ENCODE data around the gene CXCL12.

Gene CXCL12

DNA sequence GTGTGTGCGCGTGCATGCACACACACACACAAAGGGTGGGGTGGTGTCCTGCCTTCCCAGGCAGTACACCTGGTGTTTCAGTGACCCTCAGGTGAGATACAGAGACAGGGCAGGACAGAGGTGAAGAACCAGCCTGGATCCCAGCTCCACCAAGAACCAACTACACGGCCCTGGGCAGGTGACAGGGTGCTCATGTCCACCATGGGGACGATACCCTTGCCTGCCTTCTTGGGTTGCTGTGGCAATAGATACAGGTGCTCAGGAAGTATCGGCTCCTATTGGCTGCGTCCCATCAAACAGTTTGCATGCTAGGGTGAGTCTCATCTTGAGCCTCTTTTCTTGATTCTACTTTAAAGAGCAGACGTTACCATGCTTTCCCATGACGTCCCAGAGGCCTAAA lies 33.7 kb upstream of the CXCL12 start:
- Histone ChIP-seq H3K9me3 (ENCODE audit: control insufficient read depth, insufficient read depth, low read length) (no peaks in the 10 kb centered on the region; the same call in 1 of the 2 replicates), H3K9ac (ENCODE audit: low read depth, low read length) (no peak overlapping the region), H3K36me3 (ENCODE audit: control insufficient read depth, insufficient read depth, low read length) (no peaks in the 10 kb centered on the region), H3K27me3 (ENCODE audit: control insufficient read depth, insufficient read depth, low read length) (no peaks in the 10 kb centered on the region), H3K4me1 (ENCODE audit: control insufficient read depth, insufficient read depth, low read length) (peaks cover 4% of the 10 kb centered on the region; the same call in 1 of the 2 replicates), H3K27ac (ENCODE audit: low read depth, low read length) (no peak overlapping the region), H3K4me3 (ENCODE audit: low read depth, low read length) (no peak overlapping the region)

DNA sequence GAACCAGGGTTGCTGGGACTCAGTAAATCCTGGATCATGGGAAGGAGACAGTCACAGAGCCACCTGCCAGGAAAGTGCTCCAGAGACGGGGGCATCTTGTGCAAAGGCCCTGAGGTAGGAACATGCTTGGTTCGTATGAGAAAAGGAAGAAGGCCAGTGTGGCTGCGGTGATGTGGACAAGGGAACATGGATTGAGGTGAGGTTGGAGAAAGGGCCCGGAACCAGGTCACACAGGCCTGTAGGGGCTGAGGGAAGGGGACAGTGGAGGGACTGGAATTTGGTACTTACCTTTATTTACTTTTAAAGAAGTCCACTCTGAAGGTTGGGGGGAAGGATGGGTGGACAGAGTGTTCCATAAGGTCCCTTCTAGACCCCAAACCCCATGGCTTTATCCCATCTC lies 32.9 kb upstream of the CXCL12 start:
- Histone ChIP-seq H3K4me3 (ENCODE audit: low read depth, low read length) (no peak overlapping the region), H3K36me3 (ENCODE audit: control insufficient read depth, insufficient read depth, low read length) (no peaks in the 10 kb centered on the region), H3K9me3 (ENCODE audit: control insufficient read depth, insufficient read depth, low read length) (no peaks in the 10 kb centered on the region; the same call in 1 of the 2 replicates), H3K27me3 (ENCODE audit: control insufficient read depth, insufficient read depth, low read length) (no peaks in the 10 kb centered on the region), H3K27ac (ENCODE audit: low read depth, low read length) (no peak overlapping the region), H3K4me1 (ENCODE audit: control insufficient read depth, insufficient read depth, low read length) (peaks cover 4% of the 10 kb centered on the region; the same call in 1 of the 2 replicates), H3K9ac (ENCODE audit: low read depth, low read length) (no peak overlapping the region)

DNA sequence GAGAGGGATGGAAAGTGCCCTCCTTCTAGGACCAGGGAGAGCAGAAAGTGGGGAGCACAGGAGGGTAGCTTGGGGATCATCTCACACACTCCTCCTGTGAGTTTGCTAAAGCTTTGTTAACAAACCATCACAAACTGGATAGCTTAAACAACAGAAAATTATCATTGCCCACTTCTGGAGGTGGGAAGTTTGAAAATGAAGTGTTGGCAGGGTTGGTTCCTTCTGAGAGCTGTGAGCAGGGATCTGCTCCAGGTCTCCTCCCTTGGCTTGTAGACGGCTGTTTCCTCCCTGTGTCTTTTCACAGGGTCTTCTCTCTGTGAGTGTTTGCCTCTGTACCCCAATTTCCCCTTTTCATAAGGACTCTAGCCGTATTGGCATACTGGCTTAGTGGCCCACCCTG lies 32.0 kb upstream of the CXCL12 start:
- no peak overlapping the region for H3K27ac ChIP-seq (ENCODE audit: low read depth, low read length)
- H3K27me3 ChIP-seq (ENCODE audit: control insufficient read depth, insufficient read depth, low read length), result no peaks in the 10 kb centered on the region
- H3K9me3 ChIP-seq (ENCODE audit: control insufficient read depth, insufficient read depth, low read length), result peaks cover 4% of the 10 kb centered on the region
- H3K36me3 ChIP-seq (ENCODE audit: control insufficient read depth, insufficient read depth, low read length), result no peaks in the 10 kb centered on the region
- peaks cover 4% of the 10 kb centered on the region; the same call in 1 of the 2 replicates for H3K4me1 ChIP-seq (ENCODE audit: control insufficient read depth, insufficient read depth, low read length)
- no peak overlapping the region for H3K9ac ChIP-seq (ENCODE audit: low read depth, low read length)
- no peak overlapping the region for H3K4me3 ChIP-seq (ENCODE audit: low read depth, low read length)

DNA sequence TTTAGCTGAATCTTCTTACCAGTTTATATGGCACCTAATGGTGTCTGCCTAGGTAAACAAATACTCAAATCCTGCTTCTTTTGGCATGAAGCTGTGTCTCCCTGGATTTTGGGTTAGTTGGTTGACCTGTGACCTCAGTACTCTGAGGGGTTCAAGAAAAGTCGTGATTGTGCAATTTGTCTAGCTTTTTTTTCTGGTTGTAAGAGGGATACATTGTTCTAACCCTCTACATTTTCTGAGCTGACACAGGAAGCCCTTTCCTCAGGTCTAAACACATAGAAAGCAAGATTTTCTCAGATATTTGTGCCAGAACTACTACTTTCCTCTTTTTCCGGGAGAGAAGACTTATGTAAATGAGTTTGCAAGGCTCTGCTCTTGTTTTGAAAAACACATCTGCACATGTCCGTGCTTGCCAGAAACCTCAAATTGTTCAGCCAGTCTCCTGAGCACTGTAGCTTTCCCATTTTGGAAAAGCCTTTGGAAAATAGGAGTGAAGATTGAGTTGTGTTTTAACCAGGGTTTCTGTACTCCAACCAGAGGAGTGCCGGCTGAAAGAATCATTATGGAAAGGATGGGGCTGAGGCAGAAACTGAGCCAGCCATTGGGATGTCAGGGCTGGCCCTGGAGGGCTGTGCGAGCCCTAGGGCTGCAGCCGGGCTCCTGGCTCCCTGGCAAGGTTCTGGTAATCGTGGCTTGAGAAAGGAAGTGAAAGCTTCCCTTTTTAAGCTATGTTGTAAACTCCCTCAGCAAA lies 31.3 kb upstream of the CXCL12 start:
- no peaks in the 10 kb centered on the region for H3K36me3 ChIP-seq (ENCODE audit: control insufficient read depth, insufficient read depth, low read length)
- H3K4me1 ChIP-seq (ENCODE audit: control insufficient read depth, insufficient read depth, low read length), result peaks cover 4% of the 10 kb centered on the region; the same call in 1 of the 2 replicates
- no peak overlapping the region for H3K9ac ChIP-seq (ENCODE audit: low read depth, low read length)
- H3K27me3 ChIP-seq (ENCODE audit: control insufficient read depth, insufficient read depth, low read length), result no peaks in the 10 kb centered on the region
- H3K27ac ChIP-seq (ENCODE audit: low read depth, low read length), result no peak overlapping the region
- no peak overlapping the region for H3K4me3 ChIP-seq (ENCODE audit: low read depth, low read length)
- H3K9me3 ChIP-seq (ENCODE audit: control insufficient read depth, insufficient read depth, low read length), result peaks cover 5% of the 10 kb centered on the region

DNA sequence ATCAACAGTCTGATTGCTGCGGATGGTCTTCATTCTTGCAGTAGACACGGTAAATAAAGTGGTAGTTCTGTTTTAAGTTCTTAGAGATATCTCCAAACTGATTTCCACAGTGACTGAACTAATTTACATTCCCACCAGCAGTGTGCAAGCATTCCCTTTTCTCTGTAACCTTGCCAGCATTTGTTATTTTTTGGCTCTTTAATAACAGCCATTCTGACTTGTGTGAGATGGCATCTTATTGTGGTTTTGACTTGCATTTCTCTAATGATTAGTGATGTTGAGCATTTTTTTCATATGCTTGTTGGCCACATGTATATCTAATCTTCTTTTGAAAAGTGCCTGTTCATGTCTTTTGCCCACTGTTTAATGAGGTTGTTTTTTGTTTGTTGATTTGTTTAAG lies 30.2 kb upstream of the CXCL12 start:
- peaks cover 5% of the 10 kb centered on the region for H3K9me3 ChIP-seq (ENCODE audit: control insufficient read depth, insufficient read depth, low read length)
- H3K27me3 ChIP-seq (ENCODE audit: control insufficient read depth, insufficient read depth, low read length), result no peaks in the 10 kb centered on the region
- no peak overlapping the region for H3K4me3 ChIP-seq (ENCODE audit: low read depth, low read length)
- no peak overlapping the region for H3K9ac ChIP-seq (ENCODE audit: low read depth, low read length)
- no peak overlapping the region for H3K27ac ChIP-seq (ENCODE audit: low read depth, low read length)
- H3K36me3 ChIP-seq (ENCODE audit: control insufficient read depth, insufficient read depth, low read length), result no peaks in the 10 kb centered on the region
- H3K4me1 ChIP-seq (ENCODE audit: control insufficient read depth, insufficient read depth, low read length), result peaks cover 4% of the 10 kb centered on the region; the same call in 1 of the 2 replicates

DNA sequence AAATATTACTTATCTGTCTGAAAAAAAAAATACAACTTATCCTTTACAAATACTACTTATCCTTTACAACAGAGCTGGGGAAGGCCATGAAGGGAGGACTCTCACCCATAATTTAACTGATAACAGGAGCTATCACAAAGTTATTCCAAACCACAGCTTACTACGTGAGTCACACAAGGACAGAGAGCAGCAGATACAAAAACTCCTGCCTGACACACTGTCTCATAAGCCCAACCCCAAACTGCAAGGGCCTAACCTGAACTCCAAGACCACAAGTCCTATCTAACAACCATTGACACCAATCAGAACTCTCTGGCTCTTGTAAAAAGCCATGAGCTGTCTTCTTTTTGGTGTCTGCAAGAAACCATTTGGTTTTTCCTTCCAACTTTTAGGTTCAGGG lies 28.5 kb upstream of the CXCL12 start:
- Histone ChIP-seq H3K9me3 (ENCODE audit: control insufficient read depth, insufficient read depth, low read length) (peaks cover 5% of the 10 kb centered on the region), H3K36me3 (ENCODE audit: control insufficient read depth, insufficient read depth, low read length) (no peaks in the 10 kb centered on the region), H3K27ac (ENCODE audit: low read depth, low read length) (no peak overlapping the region), H3K9ac (ENCODE audit: low read depth, low read length) (no peak overlapping the region), H3K4me1 (ENCODE audit: control insufficient read depth, insufficient read depth, low read length) (peaks cover 4% of the 10 kb centered on the region; the same call in 1 of the 2 replicates), H3K27me3 (ENCODE audit: control insufficient read depth, insufficient read depth, low read length) (no peaks in the 10 kb centered on the region), H3K4me3 (ENCODE audit: low read depth, low read length) (no peak overlapping the region)

DNA sequence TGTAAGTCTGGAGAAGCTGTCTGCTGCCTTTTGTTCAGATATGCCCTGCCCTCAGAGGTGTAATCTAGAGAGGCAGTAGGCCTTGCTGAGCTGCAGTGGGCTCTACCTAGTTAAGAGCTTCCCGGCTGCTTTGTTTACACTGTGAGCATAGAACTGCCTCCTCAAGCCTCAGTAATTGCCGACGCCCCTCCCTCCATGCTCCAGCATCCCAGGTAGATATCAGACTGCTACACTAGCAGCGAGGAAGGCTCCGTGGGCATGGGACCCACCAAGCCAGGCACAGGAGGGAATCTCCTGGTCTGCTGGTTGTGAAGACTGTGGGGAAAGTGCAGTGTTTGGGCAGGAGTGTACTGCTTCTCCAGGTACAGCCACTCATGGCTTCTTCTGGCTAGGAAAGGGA lies 26.4 kb upstream of the CXCL12 start:
- H3K36me3 ChIP-seq (ENCODE audit: control insufficient read depth, insufficient read depth, low read length), result no peaks in the 10 kb centered on the region
- H3K4me1 ChIP-seq (ENCODE audit: control insufficient read depth, insufficient read depth, low read length), result peaks cover 1% of the 10 kb centered on the region; the same call in 1 of the 2 replicates
- H3K9me3 ChIP-seq (ENCODE audit: control insufficient read depth, insufficient read depth, low read length), result peaks cover 5% of the 10 kb centered on the region
- H3K9ac ChIP-seq (ENCODE audit: low read depth, low read length), result no peak overlapping the region
- no peaks in the 10 kb centered on the region for H3K27me3 ChIP-seq (ENCODE audit: control insufficient read depth, insufficient read depth, low read length)
- H3K4me3 ChIP-seq (ENCODE audit: low read depth, low read length), result no peak overlapping the region
- H3K27ac ChIP-seq (ENCODE audit: low read depth, low read length), result no peak overlapping the region

DNA sequence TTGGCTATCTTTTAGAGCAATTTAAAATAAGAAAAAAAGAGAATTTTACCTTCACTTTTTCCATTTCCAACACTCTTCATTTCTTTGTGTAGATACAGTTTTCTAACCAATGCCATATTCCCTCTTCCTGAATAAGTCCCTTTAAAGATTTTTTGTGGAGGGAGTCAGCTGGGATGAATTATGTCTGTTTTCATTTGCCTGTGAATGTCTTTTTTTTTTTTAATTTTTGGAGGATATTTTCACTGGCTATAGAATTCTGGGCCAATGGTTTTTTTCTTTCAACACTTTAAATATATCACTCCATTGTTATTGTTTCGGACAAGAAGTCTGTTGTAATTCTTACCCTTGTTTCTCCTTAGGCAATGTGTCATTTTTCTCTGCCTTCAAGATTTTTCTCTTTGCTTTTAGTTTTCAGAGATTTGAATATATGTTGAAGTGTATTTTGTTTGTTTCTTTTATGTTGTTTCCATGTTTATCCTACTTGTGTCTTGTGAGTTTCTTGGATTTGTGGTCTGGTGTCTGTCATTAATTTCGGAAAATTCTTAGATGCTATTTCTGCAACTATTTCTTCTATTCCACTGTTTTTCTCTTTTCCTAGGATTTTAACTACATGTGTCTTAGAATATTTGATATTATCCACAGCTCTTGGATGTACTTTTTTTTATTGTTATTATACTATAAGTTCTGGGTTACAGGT lies 20.0 kb upstream of the CXCL12 start:
- H3K27me3 ChIP-seq (ENCODE audit: control insufficient read depth, insufficient read depth, low read length), result no peaks in the 10 kb centered on the region
- no peaks in the 10 kb centered on the region for H3K9me3 ChIP-seq (ENCODE audit: control insufficient read depth, insufficient read depth, low read length)
- no peak overlapping the region for H3K4me3 ChIP-seq (ENCODE audit: low read depth, low read length)
- no peak overlapping the region for H3K9ac ChIP-seq (ENCODE audit: low read depth, low read length)
- no peaks in the 10 kb centered on the region for H3K36me3 ChIP-seq (ENCODE audit: control insufficient read depth, insufficient read depth, low read length)
- H3K27ac ChIP-seq (ENCODE audit: low read depth, low read length), result no peak overlapping the region
- peaks cover 27% of the 10 kb centered on the region for H3K4me1 ChIP-seq (ENCODE audit: control insufficient read depth, insufficient read depth, low read length)

DNA sequence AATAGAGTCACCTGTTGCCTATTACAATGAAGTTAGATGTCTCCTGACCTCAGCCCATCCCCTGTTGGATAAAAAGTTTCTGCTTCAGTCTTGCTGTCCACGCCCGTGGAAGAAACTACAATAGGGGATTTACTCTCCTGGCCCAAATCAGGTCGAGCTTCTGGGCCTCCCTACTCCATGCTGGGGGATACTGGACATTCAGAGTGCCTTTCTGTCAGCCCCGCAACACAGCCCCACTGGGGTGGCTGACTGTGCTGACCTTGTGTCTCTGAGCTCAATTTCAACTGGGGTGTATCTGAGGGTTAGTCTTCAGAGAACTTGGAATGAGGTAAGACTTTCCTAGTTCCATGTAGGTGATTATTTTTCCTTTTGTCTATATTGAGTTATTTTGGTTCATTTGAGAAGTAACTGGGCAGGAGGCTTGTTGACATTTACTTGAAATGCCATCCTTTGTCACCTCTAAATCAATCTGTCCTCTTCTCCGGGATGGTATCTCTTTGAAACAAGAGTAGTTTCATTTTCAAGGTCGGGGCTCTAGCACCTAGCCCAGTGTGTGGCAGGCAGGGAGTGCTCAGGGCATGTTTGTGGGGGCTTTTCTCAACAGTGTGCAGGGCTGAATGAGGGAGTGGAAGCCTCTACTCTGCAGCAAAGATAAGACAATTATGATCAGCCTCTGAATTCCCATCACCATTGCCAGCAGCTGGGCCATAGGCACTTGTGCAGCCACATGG lies 17.7 kb upstream of the CXCL12 start:
- Histone ChIP-seq H3K4me1 (ENCODE audit: control insufficient read depth, insufficient read depth, low read length) (peaks cover 50% of the 10 kb centered on the region), H3K36me3 (ENCODE audit: control insufficient read depth, insufficient read depth, low read length) (no peaks in the 10 kb centered on the region), H3K9ac (ENCODE audit: low read depth, low read length) (no peak overlapping the region), H3K27me3 (ENCODE audit: control insufficient read depth, insufficient read depth, low read length) (peaks cover 18% of the 10 kb centered on the region; the same call in 1 of the 2 replicates), H3K4me3 (ENCODE audit: low read depth, low read length) (no peak overlapping the region), H3K27ac (ENCODE audit: low read depth, low read length) (no peak overlapping the region), H3K9me3 (ENCODE audit: control insufficient read depth, insufficient read depth, low read length) (no peaks in the 10 kb centered on the region)

DNA sequence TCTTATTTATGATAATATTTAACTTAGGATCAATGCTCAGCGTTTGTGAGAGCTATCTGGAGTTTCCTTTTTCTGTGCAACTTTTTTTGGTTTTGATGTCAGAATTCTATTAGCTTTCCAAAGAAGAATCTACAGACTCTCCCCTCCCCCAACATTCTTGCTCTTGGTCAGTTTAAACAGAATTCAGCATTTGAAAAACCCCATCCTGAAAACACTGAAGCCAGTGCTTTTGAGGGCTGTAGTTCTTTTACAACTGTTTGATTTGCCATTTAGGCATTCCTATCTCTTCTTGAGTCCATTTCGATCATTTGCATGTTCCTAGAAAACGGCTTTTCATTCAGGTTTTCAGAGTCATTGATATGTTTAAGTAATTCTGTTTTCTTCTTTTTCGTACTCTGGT lies 15.6 kb upstream of the CXCL12 start:
- H3K9me3 ChIP-seq (ENCODE audit: control insufficient read depth, insufficient read depth, low read length), result no peaks in the 10 kb centered on the region
- H3K9ac ChIP-seq (ENCODE audit: low read depth, low read length), result no peak overlapping the region
- peak overlapping the region; percentile 28 for H3K4me3 ChIP-seq (ENCODE audit: low read depth, low read length)
- H3K4me1 ChIP-seq (ENCODE audit: control insufficient read depth, insufficient read depth, low read length), result peaks cover 55% of the 10 kb centered on the region
- H3K36me3 ChIP-seq (ENCODE audit: control insufficient read depth, insufficient read depth, low read length), result no peaks in the 10 kb centered on the region
- H3K27me3 ChIP-seq (ENCODE audit: control insufficient read depth, insufficient read depth, low read length), result peaks cover 18% of the 10 kb centered on the region; the same call in 1 of the 2 replicates
- H3K27ac ChIP-seq (ENCODE audit: low read depth, low read length), result peak overlapping the region; percentile 75

Measured in HUES48 (cell line).